HG03575 (cell line): ENCODE measurements around the gene SLC39A10.
"Not testable (repeated sequence)": the region's sequence is repeated elsewhere in the genome, so short reads cannot be mapped to it uniquely, and the experiment has no call there.

Experiments
- ATAC-seq: cut with Tn5 transposase; IDR thresholded peaks from one replicate; pipeline ENCODE4 v1.9.1; 2021; ENCODE audit not compliant: unreplicated experiment, insufficient number of reproducible peaks, low FRiP score; ENCODE audit errors: extremely low read depth

SLC39A10 gene

DNA sequence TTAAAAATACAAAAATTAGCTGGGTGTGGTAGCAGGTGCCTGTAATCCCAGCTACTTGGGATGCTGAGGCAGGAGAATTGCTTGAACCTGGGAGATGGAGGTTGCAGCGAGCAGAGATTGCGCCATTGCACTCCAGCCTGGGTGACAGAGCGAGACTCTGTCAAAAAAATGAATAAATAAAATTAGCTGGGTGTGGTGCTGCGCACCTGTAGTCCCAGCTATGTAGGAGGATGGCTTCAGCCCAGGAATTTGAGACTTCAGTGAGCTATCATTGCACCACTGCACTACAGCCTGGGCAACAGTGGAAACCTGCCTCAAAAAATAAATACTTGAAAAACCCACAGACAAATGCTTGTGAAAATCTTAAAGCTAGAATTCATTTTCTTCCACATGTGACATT lies 8.1 kb downstream of the SLC39A10 start:
- not testable (repeated sequence) for ATAC-seq

DNA sequence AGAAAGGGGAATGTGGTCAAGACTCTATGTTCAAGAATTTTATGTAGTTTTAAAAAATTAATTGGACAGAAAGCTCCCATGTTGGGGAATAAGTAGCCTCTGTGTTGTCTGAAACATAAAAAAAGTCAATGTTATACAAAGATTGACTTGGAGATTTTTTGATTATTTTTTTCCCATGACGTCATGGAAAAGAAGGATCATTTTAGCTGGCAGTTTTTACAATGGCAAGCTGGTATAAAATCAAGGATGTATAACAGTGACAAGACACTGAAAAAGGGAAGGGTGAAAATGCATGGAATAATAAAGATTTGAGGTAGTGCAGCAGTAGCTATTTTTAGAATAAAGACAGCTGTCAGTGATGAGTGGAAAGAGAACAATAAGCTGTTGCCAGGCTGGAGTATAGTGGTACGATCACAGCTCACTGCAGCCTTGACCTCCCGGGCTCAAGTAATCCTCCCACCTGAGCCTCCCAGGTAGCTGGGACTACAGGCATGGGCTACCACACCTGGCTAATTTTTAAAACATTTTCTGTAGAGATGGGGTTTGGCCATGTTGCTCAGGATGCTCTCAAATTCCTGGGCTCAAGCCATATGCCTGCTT lies 9.2 kb downstream of the SLC39A10 start:
- ATAC-seq = no peak

DNA sequence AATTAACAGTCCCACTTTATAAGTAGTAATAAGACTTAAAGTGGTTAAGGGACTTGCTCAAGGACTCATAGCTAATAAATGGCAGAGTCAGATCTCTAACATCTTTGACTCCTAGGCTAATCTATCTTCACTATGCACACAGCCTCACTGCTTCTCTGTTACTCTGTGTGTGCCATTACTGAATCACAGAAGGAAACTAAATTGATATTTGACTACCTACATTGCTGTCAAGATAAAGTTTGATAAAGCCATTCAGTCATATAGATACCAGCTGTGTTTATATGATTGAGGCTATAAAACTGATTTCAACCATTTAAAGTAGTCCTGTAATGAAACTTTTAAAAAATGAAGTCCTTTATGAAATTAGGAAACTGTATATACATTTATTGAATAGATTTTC lies 10.9 kb downstream of the SLC39A10 start:
- ATAC-seq = no peak

DNA sequence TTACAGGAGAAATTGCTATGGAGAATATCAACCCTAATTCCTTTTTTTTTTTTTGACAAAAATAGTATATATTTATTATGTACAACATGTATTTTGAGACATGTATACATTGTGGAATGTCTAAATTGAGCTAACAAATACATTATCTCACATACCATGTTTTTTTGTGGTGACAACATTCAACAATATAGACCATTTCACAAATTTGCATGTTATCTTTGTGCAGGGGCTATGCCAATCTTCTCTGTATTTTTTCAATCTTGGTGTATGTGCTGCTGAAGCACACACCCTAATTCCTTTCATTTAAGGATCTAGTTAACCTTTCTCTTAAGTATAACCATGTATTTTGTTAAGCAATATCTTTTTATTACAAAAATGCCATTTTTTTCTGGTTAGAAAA lies 13.2 kb downstream of the SLC39A10 start:
- ATAC-seq = no peak

DNA sequence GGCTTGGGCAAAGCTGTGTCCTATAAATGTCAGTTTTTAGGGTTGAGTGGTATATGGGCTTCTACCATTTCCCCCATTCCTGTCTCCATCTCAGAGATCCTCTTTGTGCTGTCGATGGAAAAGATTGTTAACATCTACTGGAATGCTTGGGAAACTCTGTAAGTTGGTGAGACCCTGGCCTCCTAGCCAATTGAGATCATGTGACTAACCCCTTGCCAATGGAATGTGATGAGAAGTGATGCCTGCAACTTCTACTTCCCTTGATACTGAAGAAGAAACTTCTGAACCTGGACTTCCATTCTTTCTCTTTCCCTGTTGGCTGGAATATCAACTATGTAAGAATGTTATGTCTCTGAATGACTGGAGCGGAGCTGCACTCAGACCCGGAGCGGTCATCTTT lies 14.5 kb downstream of the SLC39A10 start:
- no peak for ATAC-seq

DNA sequence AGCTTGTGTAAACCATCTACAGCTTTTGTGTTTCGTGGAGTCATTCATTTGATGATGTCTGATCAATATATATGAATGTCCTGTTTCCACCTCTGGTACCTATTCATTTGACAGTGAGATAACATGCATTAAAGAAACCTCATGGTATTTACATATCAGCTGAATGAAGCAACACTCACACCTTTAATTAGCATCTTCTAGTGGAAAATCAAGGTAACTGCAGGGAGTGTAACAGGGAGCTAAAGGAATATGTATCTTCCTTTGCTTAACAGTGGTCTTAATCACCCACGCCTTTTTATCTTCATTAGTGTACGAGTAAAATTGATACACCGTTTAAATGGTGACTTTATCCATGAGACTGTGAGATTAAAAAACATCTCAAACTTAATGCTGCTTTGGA lies 15.6 kb downstream of the SLC39A10 start:
- ATAC-seq = no peak

DNA sequence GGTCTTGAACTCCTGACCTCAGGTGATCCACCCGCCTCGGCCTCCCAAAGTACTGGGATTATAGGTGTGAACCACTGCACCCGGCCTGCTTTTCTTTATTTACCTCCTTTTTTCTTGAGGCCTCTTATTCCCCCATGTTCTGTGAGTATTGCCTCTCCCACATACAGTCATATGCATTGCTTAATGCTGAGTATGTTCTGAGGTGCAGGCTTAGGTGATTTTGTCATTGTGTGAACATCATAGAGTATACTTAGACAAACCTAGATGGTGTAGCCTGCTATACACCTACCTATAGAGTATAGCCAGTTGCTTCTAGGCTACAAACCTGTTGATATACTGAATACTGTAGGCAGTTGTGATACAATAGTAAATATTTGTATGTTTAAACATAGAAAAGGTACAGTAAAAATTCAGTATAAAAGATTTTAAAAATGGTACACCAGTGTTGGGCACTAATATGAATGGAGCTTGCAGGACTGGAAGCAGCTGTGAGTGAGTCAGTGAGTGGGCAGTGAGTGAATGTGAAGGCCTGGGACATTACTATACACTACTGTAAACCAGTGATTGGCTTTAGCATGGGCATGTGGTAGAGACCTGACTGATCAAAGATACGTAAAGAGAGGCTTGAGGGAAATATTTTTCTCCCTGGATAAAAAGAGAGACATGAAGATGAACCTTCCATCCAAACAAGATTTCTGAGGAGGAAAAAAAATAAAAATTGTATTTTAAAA lies 17.6 kb downstream of the SLC39A10 start:
- no peak for ATAC-seq

DNA sequence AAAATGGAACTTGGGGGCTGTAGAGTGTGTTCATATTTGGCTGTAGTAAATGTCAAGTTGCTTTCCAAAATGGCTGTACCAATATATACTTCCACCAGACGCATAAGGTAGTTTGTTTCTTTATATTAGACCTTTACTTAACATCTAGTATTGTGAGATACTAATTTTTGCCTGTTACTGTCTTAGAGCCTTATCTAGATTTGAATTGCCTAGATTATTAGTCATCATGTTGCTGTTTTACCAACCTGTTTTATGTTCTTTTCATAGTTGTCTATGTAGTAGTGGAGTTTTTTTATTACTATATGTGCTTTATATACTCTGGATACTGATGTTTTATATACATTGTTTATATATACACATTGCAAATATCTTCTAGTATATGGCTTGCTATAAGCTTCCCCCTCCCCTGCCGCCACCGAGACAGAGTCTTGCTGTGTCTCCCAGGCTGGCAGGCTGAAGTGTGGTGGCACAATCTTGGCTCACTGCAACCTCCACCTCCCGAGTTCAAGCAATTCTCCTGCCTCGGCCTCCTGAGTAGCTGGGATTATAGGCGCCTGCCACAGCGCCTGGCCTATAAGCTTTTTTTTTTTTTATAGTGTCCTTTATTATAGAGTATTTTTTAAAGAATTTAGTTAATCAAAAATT lies 18.9 kb downstream of the SLC39A10 start:
- ATAC-seq = no peak

DNA sequence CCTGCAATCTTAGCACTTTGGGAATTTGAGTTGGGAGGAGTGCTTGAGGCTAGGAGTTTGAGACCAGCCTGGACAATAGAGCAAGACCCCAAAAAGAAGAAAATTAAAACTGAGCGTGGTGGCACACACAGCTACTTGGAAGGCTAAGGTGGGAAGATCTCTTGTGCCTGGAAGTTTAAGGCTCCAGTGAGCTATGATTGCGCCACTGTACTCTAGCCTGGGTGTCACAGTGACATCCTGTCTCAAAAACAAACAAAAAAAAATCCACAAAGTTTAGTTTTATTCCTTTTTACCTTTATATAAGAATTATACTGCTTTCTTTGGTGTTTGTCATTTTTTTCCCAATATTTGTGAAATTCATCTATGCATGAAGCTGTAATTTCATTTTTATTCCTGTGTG lies 20.3 kb downstream of the SLC39A10 start:
- no peak for ATAC-seq

DNA sequence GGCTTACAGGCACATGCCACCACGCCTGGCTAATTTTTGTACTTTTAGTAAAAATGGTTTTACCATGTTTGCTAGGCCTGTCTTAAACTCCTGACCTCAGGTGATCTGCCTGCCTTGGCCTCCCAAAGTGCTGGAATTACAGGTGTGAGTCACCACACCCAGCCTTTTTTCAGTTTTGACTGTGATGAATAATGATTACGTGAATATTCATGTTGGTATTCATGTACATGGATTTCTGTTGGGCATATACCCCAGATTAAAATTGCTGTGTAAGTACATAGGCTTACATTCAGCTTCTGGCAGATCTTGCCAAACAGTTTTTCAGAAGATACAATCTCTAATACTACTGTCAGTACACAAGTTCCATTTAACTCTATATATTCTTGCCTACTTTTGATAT lies 20.9 kb downstream of the SLC39A10 start:
- ATAC-seq = no peak

DNA sequence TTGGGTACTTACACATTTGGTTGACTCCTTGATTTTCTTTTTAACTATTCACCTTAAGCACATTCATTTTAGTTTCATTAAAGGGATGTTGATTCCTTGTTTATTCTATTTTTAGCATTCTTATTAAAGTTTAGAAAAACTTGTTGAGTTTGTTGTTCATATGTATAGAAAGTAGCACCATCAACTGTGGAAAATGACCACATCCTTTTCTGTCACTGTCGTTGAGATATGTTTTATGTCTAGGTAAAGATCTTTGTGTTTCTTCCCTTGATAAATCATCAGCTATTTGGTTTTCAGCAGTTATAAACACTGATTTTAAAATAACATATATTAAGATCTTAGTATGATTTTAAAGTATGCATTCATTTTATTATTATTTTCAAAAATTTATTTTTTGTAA lies 25.1 kb downstream of the SLC39A10 start:
- no peak for ATAC-seq

DNA sequence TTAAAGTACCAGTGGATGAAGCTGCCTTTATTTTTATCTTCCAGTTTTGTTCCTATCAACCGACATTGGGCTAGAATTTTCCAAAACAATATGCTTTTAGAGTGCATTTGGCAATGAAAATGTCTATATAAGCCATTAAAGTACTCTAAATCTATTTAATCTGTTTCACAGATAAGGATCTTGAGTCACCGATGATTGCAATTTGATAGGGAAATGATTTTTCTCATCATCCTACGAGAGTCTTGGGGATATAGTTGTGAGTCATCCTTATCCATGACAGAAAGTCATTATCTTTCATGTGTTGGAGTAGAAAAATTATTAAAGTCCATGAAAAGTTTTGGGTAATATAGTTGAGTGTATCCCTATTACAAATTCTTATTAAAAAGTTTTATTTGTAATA lies 26.1 kb downstream of the SLC39A10 start:
- ATAC-seq = no peak

DNA sequence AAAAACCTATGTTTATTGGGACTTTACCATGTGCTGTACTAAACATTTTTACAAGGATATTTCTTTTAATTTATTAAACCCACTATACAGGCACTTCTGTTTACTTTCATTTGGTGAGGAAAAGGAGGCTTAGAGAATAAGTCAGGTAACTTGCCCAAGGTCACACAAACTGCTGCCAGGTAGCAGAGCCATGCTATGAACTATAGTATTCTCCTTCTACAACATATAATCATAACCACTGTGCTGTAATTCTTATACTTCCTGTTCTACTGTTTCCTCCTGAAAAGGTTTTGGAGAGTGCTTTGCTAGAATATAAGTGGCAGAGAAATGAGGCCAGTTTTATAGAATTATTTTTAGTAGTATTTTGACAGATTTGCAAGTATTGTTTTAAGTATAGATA lies 29.5 kb downstream of the SLC39A10 start:
- ATAC-seq = no peak

DNA sequence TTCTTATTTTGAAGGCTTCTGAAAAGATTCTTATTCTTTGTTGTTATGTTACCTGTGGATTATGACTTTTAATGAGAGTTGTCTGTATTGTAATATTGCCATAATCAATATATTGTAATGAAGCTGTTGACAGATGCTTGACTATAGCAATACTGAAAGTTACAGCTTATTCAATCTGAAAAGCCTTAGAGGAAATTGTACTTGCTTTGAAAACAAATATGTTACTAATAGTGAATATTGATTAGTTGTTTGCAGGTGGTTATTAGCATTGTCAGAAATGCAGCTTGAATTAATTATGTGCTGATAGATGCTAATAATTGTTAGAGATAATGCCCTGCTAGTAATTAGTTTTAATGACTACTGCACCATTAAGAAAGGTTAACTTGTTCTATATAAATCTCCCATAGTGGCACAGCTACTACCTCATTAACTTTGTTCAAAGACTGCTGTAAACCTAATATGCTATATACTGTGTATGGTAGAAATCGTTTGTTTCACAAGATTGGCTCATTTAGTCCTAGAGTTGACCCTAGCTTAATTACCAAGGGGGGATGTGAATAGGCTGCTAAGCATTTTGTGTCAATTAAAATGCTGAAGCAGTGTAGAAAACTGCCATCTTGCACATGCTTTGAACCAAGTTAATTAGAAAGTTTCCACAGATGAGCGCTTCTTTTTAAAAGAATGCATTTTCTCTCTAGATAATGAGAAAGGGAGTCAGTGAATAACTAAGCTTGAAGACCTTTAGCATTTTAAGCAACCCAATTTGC lies 30.5 kb downstream of the SLC39A10 start:
- ATAC-seq = no peak

DNA sequence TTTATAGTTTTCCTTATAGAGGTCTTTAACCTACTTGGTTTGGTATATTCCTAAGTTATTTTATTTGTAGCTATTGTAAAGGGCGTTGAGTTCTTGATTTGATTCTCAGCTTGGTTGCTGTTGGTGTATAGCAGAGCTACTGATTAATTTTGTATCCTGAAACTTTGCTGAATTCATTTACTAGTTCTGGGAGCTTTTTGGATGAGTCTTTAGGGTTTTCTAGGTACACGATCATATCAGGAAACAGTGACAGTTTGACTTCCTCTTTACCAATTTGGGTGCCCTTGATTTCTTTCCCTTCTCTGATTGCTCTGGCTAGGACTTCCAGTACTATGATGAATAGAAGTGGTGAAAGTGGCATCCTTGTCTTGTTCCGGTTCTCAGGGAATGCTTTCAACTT lies 35.5 kb downstream of the SLC39A10 start:
- ATAC-seq = not testable (repeated sequence)

DNA sequence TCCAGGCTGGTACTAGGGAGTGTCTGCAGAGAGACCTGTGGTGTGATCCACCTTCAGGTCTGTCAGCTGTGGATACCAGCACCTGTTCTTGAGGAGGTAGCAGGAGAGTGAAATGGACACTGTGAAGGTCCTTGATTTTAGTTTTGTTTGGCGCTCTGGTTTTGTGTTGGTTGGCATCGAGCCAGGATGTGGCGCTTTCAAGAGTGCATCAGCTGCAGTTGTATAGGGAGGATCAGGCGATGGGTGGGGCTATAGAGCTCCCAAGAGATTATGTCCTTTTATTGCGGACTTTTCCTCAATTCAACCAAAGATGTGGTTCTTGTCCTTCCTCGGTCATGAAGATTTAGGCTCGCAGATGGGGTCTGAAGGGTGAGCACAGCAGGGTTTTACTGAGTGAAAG lies 37.5 kb downstream of the SLC39A10 start:
- ATAC-seq = no peak

DNA sequence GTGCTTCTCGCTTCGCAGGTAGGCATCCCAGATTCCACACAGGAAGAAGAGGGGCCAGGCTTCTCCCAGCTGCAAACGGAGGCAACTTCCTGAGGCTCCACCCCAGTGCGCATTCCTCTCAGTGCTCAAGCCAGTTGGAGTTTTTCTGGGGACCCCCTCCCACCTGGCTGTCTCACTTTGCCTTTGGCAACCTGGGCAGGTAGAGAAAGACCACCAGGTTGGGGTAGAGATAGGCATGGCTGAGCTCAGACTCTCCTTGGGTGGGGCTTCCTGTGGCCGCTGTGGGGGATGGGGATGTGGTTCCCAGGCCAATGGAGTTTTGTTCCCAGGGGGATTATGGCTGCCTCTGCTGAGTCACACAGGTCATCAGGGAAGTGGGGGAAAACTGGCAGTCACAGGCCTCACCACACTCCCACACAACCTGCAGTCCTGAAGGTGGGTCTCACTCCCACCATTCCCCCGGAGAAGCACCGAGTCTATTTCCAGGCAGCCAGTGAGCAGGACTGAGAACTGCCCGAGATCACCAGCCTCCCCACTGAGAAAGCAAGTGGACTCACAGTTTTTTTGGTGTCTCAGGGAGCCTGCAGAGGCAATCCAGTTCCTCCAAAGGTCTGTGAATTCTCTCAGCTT lies 38.1 kb downstream of the SLC39A10 start:
- no peak for ATAC-seq

DNA sequence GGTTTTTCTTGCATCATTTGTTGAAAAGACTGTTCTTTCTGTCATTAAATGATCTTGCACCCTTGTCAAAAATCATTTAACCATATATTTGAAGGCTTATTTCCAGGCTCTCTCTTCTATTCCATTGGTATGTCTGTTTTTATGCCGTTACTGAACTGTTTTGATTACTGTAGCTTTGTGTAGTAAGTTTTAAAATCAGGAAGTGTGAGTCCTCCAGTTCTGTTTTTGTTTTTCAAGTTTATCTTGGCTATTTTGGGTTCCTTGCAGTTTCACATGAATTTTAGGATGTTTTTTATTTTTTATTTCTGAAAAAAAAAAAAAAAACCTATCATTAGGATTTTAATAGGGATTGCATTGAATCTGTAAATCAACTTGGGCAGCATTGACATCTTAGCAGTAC lies 39.0 kb downstream of the SLC39A10 start:
- no peak for ATAC-seq

DNA sequence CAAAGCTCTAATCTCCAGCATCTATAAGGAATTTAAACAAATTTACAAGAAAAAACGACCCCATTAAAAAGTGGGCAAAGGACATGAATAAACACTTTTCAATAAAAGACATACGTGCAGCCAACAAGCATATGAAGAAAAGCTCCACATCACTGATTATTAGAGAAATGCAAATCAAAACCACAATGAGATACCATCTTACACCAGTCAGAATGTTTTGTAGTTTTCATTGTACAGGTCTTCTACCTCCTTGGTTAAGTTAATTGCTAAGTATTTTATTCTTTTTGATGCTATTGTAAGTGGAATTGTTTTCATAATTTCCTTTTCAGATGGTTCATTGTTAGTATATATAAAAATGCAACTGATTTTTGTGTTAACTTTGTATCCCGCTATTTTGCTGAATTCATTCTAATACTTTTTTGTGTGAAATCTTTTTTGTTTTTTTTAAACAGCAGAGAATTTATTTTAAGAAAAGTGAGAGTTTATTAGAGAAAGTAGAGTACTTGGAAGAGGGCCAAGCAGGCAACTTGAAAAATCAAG lies 40.7 kb downstream of the SLC39A10 start:
- no peak for ATAC-seq
